HEK293 (cell line): ENCODE results near the gene WDCP.

Experiments
- CTCF ChIA-PET: fragments of 350-600 bp; formaldehyde crosslinking; extraction: SDS; loops from one replicate; lab custom pipeline; 2021; ENCODE audit warnings: antibody characterized with exemption; lab: Yijun Ruan, JAX
- POLR2A ChIA-PET: fragments of 300-600 bp; formaldehyde crosslinking; extraction: SDS; loops from one replicate; lab custom pipeline; 2020; ENCODE audit warnings: antibody characterized with exemption, inconsistent platforms; lab: Yijun Ruan, JAX
- H3K27ac ChIP-seq: fragments of 200-500 bp; sonication (Bioruptor generic); 2 replicates; pipeline ENCODE4 v1.5.1; 2014; ENCODE audit warnings: low read depth, low read length, control low read depth, inconsistent platforms; ENCODE audit errors: extremely low read depth
- H3K36me3 ChIP-seq, 2 experiments: fragments of 200-500 bp in 1 of 2; sonication (Bioruptor generic) in 1 of 2; 1 replicate in 1 of 2; 2 replicates in 1 of 2; pipeline ENCODE4 v1.5.1; 2014 to 2017; ENCODE audit warnings: inconsistent platforms in 2 of 2, low read length in 2 of 2; ENCODE audit not compliant: control insufficient read depth in 2 of 2, insufficient read depth in 1 of 2
- H3K4me1 ChIP-seq: fragments of 200-500 bp; sonication (Bioruptor generic); 2 replicates; pipeline ENCODE4 v1.5.1; 2014; ENCODE audit warnings: mild to moderate bottlenecking, low read length, inconsistent platforms; ENCODE audit not compliant: control insufficient read depth, insufficient read depth
- H3K4me3 ChIP-seq: 2 replicates; pipeline ENCODE4 v1.5.1; 2011; ENCODE audit warnings: low read depth, mild to moderate bottlenecking, control low read depth, low read length, moderate library complexity
- H3K9me3 ChIP-seq: fragments of 200-500 bp; sonication (Bioruptor generic); 2 replicates; pipeline ENCODE4 v1.5.1; 2014; ENCODE audit warnings: low read depth, low read length, inconsistent platforms; ENCODE audit not compliant: control insufficient read depth, insufficient read depth
- HOXA7 ChIP-seq: sonication (generic); formaldehyde crosslinking; IDR thresholded peaks from 2 replicates; pipeline ENCODE4 v1.8.1; 2022; ENCODE audit warnings: missing genetic modification reagents, borderline replicate concordance
- KLF1 ChIP-seq: fragments of 450-650 bp; formaldehyde crosslinking; IDR thresholded peaks from 2 replicates; pipeline ENCODE4 v1.5.1; 2016; ENCODE audit warnings: missing biosample characterization, missing genetic modification characterization
- MEIS1 ChIP-seq: sonication (generic); formaldehyde crosslinking; IDR thresholded peaks from 2 replicates; pipeline ENCODE4 v1.8.1; 2022; ENCODE audit warnings: missing genetic modification reagents, mild to moderate bottlenecking, borderline replicate concordance
- MYNN ChIP-seq: fragments of 450-650 bp; formaldehyde crosslinking; IDR thresholded peaks from 2 replicates; pipeline ENCODE4 v1.5.1; 2016; ENCODE audit warnings: missing biosample characterization, missing genetic modification characterization, borderline replicate concordance
- MZF1 ChIP-seq: fragments of 450-650 bp; formaldehyde crosslinking; IDR thresholded peaks from 2 replicates; pipeline ENCODE4 v1.5.1; 2017; ENCODE audit warnings: missing biosample characterization, missing genetic modification characterization, borderline replicate concordance
- PRDM1 ChIP-seq: fragments of 450-650 bp; formaldehyde crosslinking; IDR thresholded peaks from 2 replicates; pipeline ENCODE4; 2016; ENCODE audit warnings: missing biosample characterization, missing genetic modification characterization
- PRDM4 ChIP-seq: fragments of 450-650 bp; formaldehyde crosslinking; IDR thresholded peaks from 2 replicates; pipeline ENCODE4 v1.5.1; 2017; ENCODE audit warnings: missing biosample characterization, missing genetic modification characterization
- SALL2 ChIP-seq: fragments of 450-650 bp; formaldehyde crosslinking; IDR thresholded peaks from 2 replicates; pipeline ENCODE4 v1.5.0; 2017; ENCODE audit warnings: missing biosample characterization, mild to moderate bottlenecking, missing genetic modification characterization, borderline replicate concordance
- ZFHX2 ChIP-seq: fragments of 450-650 bp; formaldehyde crosslinking; conservative IDR thresholded peaks from 2 replicates; pipeline ENCODE4 v1.5.1; 2016; ENCODE audit warnings: missing biosample characterization, missing genetic modification characterization
- ZFP37 ChIP-seq: fragments of 450-650 bp; formaldehyde crosslinking; IDR thresholded peaks from 2 replicates; pipeline ENCODE4 v1.5.1; 2016; ENCODE audit warnings: missing biosample characterization, missing genetic modification characterization
- ZNF112 ChIP-seq: fragments of 450-650 bp; formaldehyde crosslinking; IDR thresholded peaks from 2 replicates; pipeline ENCODE4 v1.5.0; 2017; ENCODE audit warnings: missing biosample characterization, missing genetic modification characterization
- ZNF19 ChIP-seq: fragments of 450-650 bp; formaldehyde crosslinking; IDR thresholded peaks from 2 replicates; pipeline ENCODE4; 2016; ENCODE audit warnings: missing biosample characterization, missing genetic modification characterization, low read depth
- ZNF350 ChIP-seq: fragments of 450-650 bp; formaldehyde crosslinking; IDR thresholded peaks from 2 replicates; pipeline ENCODE4 v1.5.0; 2017; ENCODE audit warnings: missing biosample characterization, mild to moderate bottlenecking, missing genetic modification characterization
- ZNF362 ChIP-seq: fragments of 450-650 bp; formaldehyde crosslinking; IDR thresholded peaks from 2 replicates; pipeline ENCODE4 v1.5.1; 2016; ENCODE audit warnings: missing biosample characterization, missing genetic modification characterization
- ZNF404 ChIP-seq: fragments of 450-650 bp; formaldehyde crosslinking; IDR thresholded peaks from 2 replicates; pipeline ENCODE4 v1.5.1; 2017; ENCODE audit warnings: missing biosample characterization, missing genetic modification characterization
- ZNF423 ChIP-seq: fragments of 450-650 bp; formaldehyde crosslinking; IDR thresholded peaks from 2 replicates; pipeline ENCODE4 v1.5.1; 2016; ENCODE audit warnings: missing biosample characterization, missing genetic modification characterization
- ZNF48 ChIP-seq: fragments of 450-650 bp; formaldehyde crosslinking; IDR thresholded peaks from 2 replicates; pipeline ENCODE4 v1.5.1; 2016; ENCODE audit warnings: missing biosample characterization, missing genetic modification characterization
- ZNF621 ChIP-seq: fragments of 450-650 bp; formaldehyde crosslinking; IDR thresholded peaks from 2 replicates; pipeline ENCODE4 v1.5.1; 2017; ENCODE audit warnings: missing biosample characterization, missing genetic modification characterization
- ZNF629 ChIP-seq: fragments of 450-650 bp; formaldehyde crosslinking; IDR thresholded peaks from 2 replicates; pipeline ENCODE4 v1.5.1; 2017; ENCODE audit warnings: missing biosample characterization, missing genetic modification characterization
- ZNF645 ChIP-seq: fragments of 450-650 bp; formaldehyde crosslinking; IDR thresholded peaks from 2 replicates; pipeline ENCODE4; 2016; ENCODE audit warnings: missing biosample characterization, missing genetic modification characterization
- ZNF677 ChIP-seq: fragments of 450-650 bp; IDR thresholded peaks from 2 replicates; pipeline ENCODE4 v1.5.0; 2018; ENCODE audit warnings: missing biosample characterization, mild to moderate bottlenecking, missing genetic modification characterization, moderate library complexity
- ZNF76 ChIP-seq: fragments of 450-650 bp; formaldehyde crosslinking; IDR thresholded peaks from 2 replicates; pipeline ENCODE4; 2016; ENCODE audit warnings: low read depth, missing biosample characterization, missing genetic modification characterization, borderline replicate concordance
- ZNF768 ChIP-seq: fragments of 450-650 bp; formaldehyde crosslinking; IDR thresholded peaks from 2 replicates; pipeline ENCODE4 v1.5.1; 2018; ENCODE audit warnings: missing biosample characterization, mild to moderate bottlenecking, missing genetic modification characterization
- ZNF830 ChIP-seq: fragments of 450-650 bp; IDR thresholded peaks from 2 replicates; pipeline ENCODE4 v1.5.0; 2018; ENCODE audit warnings: missing biosample characterization, missing genetic modification characterization, low read depth, mild to moderate bottlenecking, moderate library complexity
- ZSCAN16 ChIP-seq: fragments of 450-650 bp; formaldehyde crosslinking; IDR thresholded peaks from 2 replicates; pipeline ENCODE4 v1.5.1; 2016; ENCODE audit warnings: missing biosample characterization, missing genetic modification characterization
- ZSCAN23 ChIP-seq: fragments of 450-650 bp; formaldehyde crosslinking; IDR thresholded peaks from 2 replicates; pipeline ENCODE4 v1.5.1; 2016; ENCODE audit warnings: missing biosample characterization, missing genetic modification characterization
- TF ChIP-seq, protein P1 (sequence below): fragments of 450-650 bp; formaldehyde crosslinking; IDR thresholded peaks from 2 replicates; pipeline ENCODE4 v1.5.1; 2016; ENCODE audit warnings: missing biosample characterization, missing genetic modification characterization
- TF ChIP-seq, protein P2 (sequence below): fragments of 450-650 bp; formaldehyde crosslinking; optimal IDR thresholded peaks from 2 replicates; pipeline ENCODE3; 2016; ENCODE audit warnings: missing biosample characterization, mild to moderate bottlenecking, missing genetic modification characterization

Gene WDCP

GRCh38 chr2:24082787-24083566 lies 35.8 kb upstream of the WDCP start:
- CTCF ChIA-PET = interaction anchor here (0.5 to 3.1 kb wide), 17 partner anchors 10 to 259 kb away, joined by 3 to 23 read pairs (median 4); partner anchors contain the start of genes ATAD2B and WDCP
- Histone ChIP-seq H3K4me3 (no peak overlapping the region; the same call in 1 of the 2 replicates), H3K27ac (peak overlapping the region; percentile 79; the same call in 1 of the 2 replicates), H3K9me3 (no peaks in the 10 kb centered on the region), H3K36me3 (peaks cover 3 to 46% of the 10 kb centered on the region in 2 experiments; a peak in 2 of 3 replicates), H3K4me1 (no peaks in the 10 kb centered on the region)
- TF ChIP-seq MZF1 (tag by site-specific recombination) = no peak
- no peak for TF ChIP-seq ZNF830 (tag by site-specific recombination)
- TF ChIP-seq ZSCAN23 (tag by site-specific recombination) = no peak
- no peak for TF ChIP-seq ZNF112 (tag by site-specific recombination)
- no peak for TF ChIP-seq ZNF19 (tag by site-specific recombination)
- no peak for TF ChIP-seq ZNF677 (tag by site-specific recombination)
- no peak for TF ChIP-seq ZNF768 (tag by site-specific recombination)
- TF ChIP-seq ZFHX2 (tag by site-specific recombination) = no peak
- TF ChIP-seq, protein P1, sequence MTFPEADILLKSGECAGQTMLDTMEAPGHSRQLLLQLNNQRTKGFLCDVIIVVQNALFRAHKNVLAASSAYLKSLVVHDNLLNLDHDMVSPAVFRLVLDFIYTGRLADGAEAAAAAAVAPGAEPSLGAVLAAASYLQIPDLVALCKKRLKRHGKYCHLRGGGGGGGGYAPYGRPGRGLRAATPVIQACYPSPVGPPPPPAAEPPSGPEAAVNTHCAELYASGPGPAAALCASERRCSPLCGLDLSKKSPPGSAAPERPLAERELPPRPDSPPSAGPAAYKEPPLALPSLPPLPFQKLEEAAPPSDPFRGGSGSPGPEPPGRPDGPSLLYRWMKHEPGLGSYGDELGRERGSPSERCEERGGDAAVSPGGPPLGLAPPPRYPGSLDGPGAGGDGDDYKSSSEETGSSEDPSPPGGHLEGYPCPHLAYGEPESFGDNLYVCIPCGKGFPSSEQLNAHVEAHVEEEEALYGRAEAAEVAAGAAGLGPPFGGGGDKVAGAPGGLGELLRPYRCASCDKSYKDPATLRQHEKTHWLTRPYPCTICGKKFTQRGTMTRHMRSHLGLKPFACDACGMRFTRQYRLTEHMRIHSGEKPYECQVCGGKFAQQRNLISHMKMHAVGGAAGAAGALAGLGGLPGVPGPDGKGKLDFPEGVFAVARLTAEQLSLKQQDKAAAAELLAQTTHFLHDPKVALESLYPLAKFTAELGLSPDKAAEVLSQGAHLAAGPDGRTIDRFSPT (tag by site-specific recombination) = no peak
- no peak for TF ChIP-seq ZNF350 (tag by site-specific recombination)
- no peak for TF ChIP-seq MEIS1 (CRISPR knock-in tag)
- no peak for TF ChIP-seq PRDM1 (tag by site-specific recombination)
- no peak for TF ChIP-seq MYNN (tag by site-specific recombination)
- TF ChIP-seq PRDM4 (tag by site-specific recombination) = no peak
- TF ChIP-seq ZNF404 (tag by site-specific recombination) = no peak
- TF ChIP-seq HOXA7 (CRISPR knock-in tag) = no peak
- no peak for TF ChIP-seq ZNF629
- no peak for TF ChIP-seq SALL2 (tag by site-specific recombination)
- TF ChIP-seq ZFP37 = no peak
- no peak for TF ChIP-seq ZNF621 (tag by site-specific recombination)
- POLR2A ChIA-PET = interaction anchor here (1.0 to 2.4 kb wide), 4 partner anchors 36 to 258 kb away, joined by 3 to 13 read pairs (median 6); partner anchors contain the start of genes ATAD2B and WDCP

- H3K4me3 ChIP-seq = no peak overlapping the region
- no peak overlapping the region for H3K27ac ChIP-seq
- POLR2A ChIA-PET = no interaction called here
- H3K9me3 ChIP-seq = no peaks in the 10 kb centered on the region
- 0 out of 2 replicates have a peak, but pooled peaks cover 3% of the 10 kb centered on the region for H3K4me1 ChIP-seq
- H3K36me3 ChIP-seq = peaks cover 3 to 43% of the 10 kb centered on the region in 2 experiments; a peak in 2 of 3 replicates
- CTCF ChIA-PET = no interaction called here
- TF ChIP-seq KLF1 (tag by site-specific recombination) = no peak
- no peak for TF ChIP-seq ZNF362
- TF ChIP-seq ZNF423 (tag by site-specific recombination) = no peak
- no peak for TF ChIP-seq ZNF76 (tag by site-specific recombination)
- TF ChIP-seq ZNF645 = no peak
- TF ChIP-seq ZSCAN16 (tag by site-specific recombination) = no peak
- TF ChIP-seq, protein P2, sequence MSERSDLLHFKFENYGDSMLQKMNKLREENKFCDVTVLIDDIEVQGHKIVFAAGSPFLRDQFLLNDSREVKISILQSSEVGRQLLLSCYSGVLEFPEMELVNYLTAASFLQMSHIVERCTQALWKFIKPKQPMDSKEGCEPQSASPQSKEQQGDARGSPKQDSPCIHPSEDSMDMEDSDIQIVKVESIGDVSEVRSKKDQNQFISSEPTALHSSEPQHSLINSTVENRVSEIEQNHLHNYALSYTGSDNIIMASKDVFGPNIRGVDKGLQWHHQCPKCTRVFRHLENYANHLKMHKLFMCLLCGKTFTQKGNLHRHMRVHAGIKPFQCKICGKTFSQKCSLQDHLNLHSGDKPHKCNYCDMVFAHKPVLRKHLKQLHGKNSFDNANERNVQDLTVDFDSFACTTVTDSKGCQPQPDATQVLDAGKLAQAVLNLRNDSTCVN = no peak
- no peak for TF ChIP-seq ZNF48 (tag by site-specific recombination)
- TF ChIP-seq ZFHX2 (tag by site-specific recombination) = no peak
These were observed 33.5 kb upstream of the WDCP start for GRCh38 chr2:24080701-24081100.
